Measurements from ENCODE around the gene ACTR8.
A peak's percentile ranks its signal among the peaks of the same experiment; 100 is the strongest.

ACTR8 gene

GRCh38 chr3:53863145-53863544 lies 18.8 kb downstream of the ACTR8 start:
- no peak for DNase-seq (ENCODE audit: low read depth)

DNA sequence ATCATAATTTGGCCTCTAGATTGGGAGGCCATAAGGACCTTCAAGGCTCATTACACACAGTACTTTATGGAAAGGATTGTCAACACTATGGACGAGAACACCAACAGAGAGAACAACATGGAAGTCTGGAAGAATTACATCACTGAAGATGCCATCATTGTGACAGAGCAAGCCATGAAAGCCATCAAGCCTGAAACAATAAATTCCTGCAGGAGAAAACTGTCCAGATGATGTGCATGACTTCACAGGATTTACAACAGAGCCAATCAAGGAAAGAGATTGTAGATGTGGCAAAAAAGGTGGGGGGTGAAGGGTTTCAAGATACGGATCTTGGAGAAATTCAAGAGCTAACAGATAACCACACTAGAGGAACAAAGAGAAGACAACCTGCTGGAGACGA lies 19.7 kb downstream of the ACTR8 start:
- no peak for DNase-seq (ENCODE audit: low read depth)

- DNase-seq (ENCODE audit: low read depth): no peak
Observed at GRCh38 chr3:53860196-53860595, 21.8 kb downstream of the ACTR8 start.

DNA sequence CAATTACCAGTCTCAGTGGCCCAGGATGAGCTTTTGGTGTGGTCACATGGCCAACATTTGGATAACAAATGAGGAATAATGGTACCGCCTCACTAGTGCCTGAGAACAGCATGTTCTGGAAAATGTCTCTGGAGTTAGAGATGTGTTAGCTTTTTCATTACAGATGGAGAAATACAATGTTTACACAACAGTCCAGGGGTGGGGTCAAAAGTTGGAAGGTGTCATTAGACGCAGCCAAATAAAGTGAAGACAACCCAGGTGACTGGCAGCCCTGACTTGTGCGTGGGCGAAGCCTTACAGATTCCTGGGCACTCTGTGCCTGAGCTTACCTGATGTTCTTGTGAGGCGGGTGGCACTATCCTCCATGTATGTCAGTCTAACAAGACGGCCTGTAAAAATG lies 22.8 kb downstream of the ACTR8 start:
- no peak for DNase-seq (ENCODE audit: low read depth)

DNA sequence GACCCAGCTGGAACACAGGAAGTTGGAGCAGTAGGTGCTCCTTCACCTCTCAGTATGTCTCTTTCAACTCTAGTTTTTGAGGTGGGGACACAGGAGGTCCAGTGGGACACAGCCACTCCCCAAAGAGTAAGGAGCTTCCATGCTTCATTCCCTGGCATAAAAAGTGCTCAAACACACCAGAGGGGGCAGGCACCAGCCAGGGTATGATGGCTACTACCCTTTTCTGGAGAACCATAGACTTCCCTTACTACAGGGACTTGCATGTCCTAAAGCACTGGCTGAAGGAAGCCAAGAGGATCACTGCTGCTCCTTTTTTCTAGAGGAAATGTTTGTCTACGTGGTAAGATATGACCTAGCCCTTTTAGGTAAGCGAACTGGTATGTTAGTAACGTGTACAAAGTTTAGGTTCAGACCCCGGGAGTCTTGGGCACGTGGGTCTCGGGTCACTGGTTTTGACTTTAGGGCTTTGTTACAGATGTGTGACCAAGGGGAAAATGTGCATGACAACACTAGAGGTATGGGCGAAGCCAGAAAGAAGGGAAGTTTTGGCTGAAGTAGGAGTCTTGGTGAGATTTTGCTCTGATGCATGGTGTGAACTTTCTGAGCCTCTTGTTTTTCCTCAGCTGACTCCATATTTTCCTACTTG lies 23.7 kb downstream of the ACTR8 start:
- DNase-seq (ENCODE audit: low read depth): no peak

DNA sequence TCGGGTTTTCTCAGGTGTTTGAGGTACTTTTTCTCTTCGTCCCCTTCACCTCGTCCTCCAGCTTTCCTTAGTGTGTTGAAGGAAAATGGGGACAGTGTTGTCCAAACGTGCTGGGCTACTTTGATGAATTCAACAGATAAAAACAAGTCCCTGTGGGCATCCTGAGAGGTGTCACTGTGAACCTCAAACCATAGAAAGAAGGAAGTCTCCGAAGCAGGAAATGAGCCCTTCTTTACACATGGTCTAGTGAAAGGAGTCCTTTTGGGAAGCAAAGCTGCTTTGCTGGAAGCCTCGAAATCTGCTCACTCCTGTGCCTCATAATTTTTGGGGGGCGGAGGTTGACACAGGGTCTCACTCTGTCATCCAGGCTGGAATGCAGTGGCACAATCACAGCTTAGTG lies 25.0 kb downstream of the ACTR8 start:
- DNase-seq (ENCODE audit: low read depth): no peak

DNA sequence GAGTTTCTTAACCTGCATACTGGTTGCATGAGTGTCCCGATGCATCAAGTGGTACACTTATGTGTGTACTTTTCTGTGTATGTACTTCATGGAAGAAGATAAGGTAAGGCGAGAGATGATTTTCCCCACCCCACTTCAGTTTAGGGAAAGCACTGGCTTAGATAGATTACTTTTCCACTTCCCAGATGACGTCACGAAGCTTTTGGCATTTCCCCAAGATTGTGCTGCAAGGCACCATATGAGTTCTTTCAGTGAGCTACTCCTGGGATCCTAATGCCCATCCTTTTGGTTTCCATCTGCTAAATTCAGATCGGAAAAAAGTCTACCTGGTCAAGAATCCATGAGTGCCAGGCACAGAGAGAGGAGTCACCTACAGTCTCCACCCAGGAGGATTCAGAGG lies 31.1 kb downstream of the ACTR8 start:
- DNase-seq (ENCODE audit: low read depth): peak; percentile 7

DNA sequence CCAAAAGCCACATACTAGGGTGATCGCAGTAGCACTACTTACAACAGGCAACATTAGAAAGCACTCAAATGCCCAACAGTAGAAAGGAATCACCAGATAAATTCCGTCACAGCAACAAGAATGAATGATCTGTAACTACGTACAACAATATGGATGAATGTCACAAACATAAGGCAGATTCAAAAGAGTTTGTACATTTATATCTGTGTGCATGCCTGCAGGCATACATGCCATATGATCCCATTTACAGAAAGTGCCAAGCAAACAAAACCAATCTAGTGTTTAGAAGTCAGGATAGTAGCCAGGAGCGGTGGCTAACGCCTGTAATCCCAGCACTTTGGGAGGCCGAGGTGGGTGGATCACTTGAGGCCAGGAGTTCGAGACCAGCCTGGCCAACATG lies 32.0 kb downstream of the ACTR8 start:
- no peak for DNase-seq (ENCODE audit: low read depth)

DNA sequence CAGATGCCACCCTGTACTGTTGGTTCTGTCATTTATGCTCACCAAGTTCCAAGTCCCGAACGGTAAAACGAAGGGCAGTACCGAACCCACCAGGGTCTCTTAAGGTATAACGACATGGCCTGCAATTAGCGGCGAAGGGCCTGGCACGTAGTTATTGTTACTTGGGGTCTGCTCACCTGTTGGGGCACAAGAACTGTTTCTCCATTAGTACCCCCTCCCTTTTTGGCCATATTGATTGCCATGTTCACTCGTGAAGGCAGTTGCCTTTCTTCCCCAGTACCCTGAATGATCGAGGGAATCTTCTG lies 35.1 kb downstream of the ACTR8 start:
- no peak for DNase-seq (ENCODE audit: low read depth)

- peak; percentile 1 for DNase-seq (ENCODE audit: low read depth)
Observed at GRCh38 chr3:53846134-53846850, 35.7 kb downstream of the ACTR8 start, which contains the start of the genes CHDH and IL17RB. Gene CHDH (minus strand): TSS chr3:53846419. CDS start chr3:53824008, 22,411 bp downstream. Gene IL17RB (plus strand): TSS chr3:53846568. CDS start chr3:53846589, 21 bp downstream.

GRCh38 chr3:53845881-53846133 lies 36.1 kb downstream of the ACTR8 start:
- no peak for DNase-seq (ENCODE audit: low read depth)

- peak; percentile 22 for DNase-seq (ENCODE audit: low read depth)
Observed at GRCh38 chr3:53845103-53845880, 36.7 kb downstream of the ACTR8 start.

GRCh38 chr3:53844262-53845102 lies 37.5 kb downstream of the ACTR8 start:
- DNase-seq (ENCODE audit: low read depth): no peak

- DNase-seq (ENCODE audit: low read depth): no peak
Observed at GRCh38 chr3:53843195-53844177, 38.5 kb downstream of the ACTR8 start.

- DNase-seq (ENCODE audit: low read depth): no peak
Observed at GRCh38 chr3:53842436-53843194, 39.3 kb downstream of the ACTR8 start.

GRCh38 chr3:53841296-53841695 lies 40.7 kb downstream of the ACTR8 start:
- no peak for DNase-seq (ENCODE audit: low read depth)

GRCh38 chr3:53837331-53837730 lies 44.6 kb downstream of the ACTR8 start:
- no peak for DNase-seq (ENCODE audit: low read depth)

DNA sequence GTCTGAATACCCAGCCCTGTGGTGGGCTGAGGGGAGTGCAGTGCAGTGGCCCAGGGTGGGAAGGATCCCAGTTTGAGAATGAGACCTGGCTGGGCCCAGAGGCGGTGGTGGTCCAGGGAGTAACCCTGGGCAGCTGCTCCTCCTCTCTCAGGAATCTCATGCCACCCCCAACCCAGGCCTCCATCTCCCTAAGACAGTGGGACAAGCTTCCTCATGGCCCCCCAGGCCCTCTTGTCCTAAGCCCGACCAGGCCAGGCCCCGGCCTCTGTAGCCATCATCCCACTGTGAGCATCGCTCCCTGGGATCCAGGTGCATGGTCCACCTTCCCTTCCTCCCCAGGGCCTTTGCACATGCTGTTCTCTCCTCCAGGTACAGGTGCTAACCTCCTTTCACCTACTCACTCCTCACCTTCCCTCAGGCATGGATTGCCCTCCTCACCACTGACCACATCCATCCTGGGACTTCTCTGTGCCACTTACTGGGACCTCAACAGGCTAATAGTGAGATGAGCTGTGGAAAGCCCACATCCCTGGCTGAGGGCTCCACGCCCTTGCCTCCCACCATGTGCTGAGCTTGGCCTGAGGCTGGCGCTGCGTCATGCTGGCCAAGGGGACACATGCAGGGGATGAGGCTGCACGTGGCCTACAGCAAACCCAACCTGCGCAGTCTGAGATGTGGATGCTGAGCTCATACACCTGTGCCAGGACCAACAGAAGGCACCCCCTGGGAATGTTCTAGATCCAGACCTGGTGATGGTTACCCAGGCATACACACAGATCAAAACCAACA lies 45.7 kb downstream of the ACTR8 start:
- DNase-seq (ENCODE audit: low read depth): no peak

GRCh38 chr3:53835257-53835656 lies 46.7 kb downstream of the ACTR8 start:
- DNase-seq (ENCODE audit: low read depth): no peak

All from stromal cell of bone marrow (primary cell).